Keratinocyte (primary cell): ENCODE results near the gene MPND. TPM values are rescaled to one million over a fixed set of nuclear protein-coding genes. Genes with fewer than 3 reads are reported as not detected.

Source experiments
- DNase-seq: peaks from one replicate; pipeline ENCODE4 v3.0.0-alpha.2; 2011; ENCODE audit warnings: low read depth, missing footprints, low spot score
- FAIRE-seq: peaks from 2 replicates; lab custom pipeline; 2011; peaks lifted over from hg19 to GRCh38; lab: Jason Lieb, UNC
- H2AFZ ChIP-seq: 2 replicates; pipeline ENCODE4 v1.6.0; 2012; ENCODE audit warnings: low read length, control low read depth, inconsistent platforms; ENCODE audit not compliant: control insufficient read depth
- H3K27ac ChIP-seq: 2 replicates; pipeline ENCODE4 v1.5.1; 2011; ENCODE audit warnings: low read length; ENCODE audit not compliant: control insufficient read depth, insufficient read depth
- H3K27me3 ChIP-seq: 3 replicates; pipeline ENCODE4 v1.6.0; 2011; ENCODE audit warnings: low read length; ENCODE audit not compliant: control insufficient read depth, insufficient read depth; ENCODE audit errors: extremely low read depth
- H3K36me3 ChIP-seq, 2 experiments: 2 replicates in 1 of 2; 3 replicates in 1 of 2; pipeline ENCODE4 v1.5.1; 2011; ENCODE audit warnings: low read length in 2 of 2, mild to moderate bottlenecking in 1 of 2; ENCODE audit not compliant: control insufficient read depth in 2 of 2, insufficient read depth in 2 of 2; ENCODE audit errors: extremely low read depth in 1 of 2
- H3K4me1 ChIP-seq: 3 replicates; pipeline ENCODE4 v1.5.1; 2011; ENCODE audit warnings: low read length; ENCODE audit not compliant: control insufficient read depth, insufficient read depth; ENCODE audit errors: extremely low read depth
- H3K4me2 ChIP-seq: 3 replicates; pipeline ENCODE4 v1.6.0; 2011; ENCODE audit warnings: low read depth, low read length; ENCODE audit not compliant: control insufficient read depth, insufficient read depth; ENCODE audit errors: extremely low read depth
- H3K4me3 ChIP-seq, 3 experiments: fragments of 200-600 bp in 1 of 3; sonication (generic) in 1 of 3; 2 replicates in 2 of 3; 3 replicates in 1 of 3; pipeline ENCODE4 v1.5.1; 2011 to 2016; ENCODE audit warnings: low read length in 3 of 3, mild to moderate bottlenecking in 3 of 3, control low read depth in 2 of 3, inconsistent platforms in 1 of 3, low read depth in 1 of 3, mixed read lengths in 1 of 3, mixed run types in 1 of 3, moderate library complexity in 1 of 3; ENCODE audit not compliant: control insufficient read depth in 2 of 3, insufficient read depth in 2 of 3; ENCODE audit errors: extremely low read depth in 1 of 3
- H3K79me2 ChIP-seq: 2 replicates; pipeline ENCODE4 v1.6.0; 2012; ENCODE audit warnings: low read length; ENCODE audit not compliant: control insufficient read depth, insufficient read depth
- H3K9ac ChIP-seq: 3 replicates; pipeline ENCODE4 v1.6.0; 2011; ENCODE audit warnings: low read length; ENCODE audit not compliant: control insufficient read depth, insufficient read depth; ENCODE audit errors: extremely low read depth
- H3K9me1 ChIP-seq: 3 replicates; pipeline ENCODE4 v1.6.0; 2011; ENCODE audit warnings: low read length; ENCODE audit not compliant: control insufficient read depth, insufficient read depth; ENCODE audit errors: extremely low read depth
- H3K9me3 ChIP-seq: 2 replicates; pipeline ENCODE4 v1.5.1; 2012; ENCODE audit warnings: low read depth, low read length; ENCODE audit not compliant: control insufficient read depth
- H4K20me1 ChIP-seq: 3 replicates; pipeline ENCODE4 v1.6.0; 2011; ENCODE audit warnings: low read length; ENCODE audit not compliant: control insufficient read depth, insufficient read depth; ENCODE audit errors: extremely low read depth
- CTCF ChIP-seq, 3 experiments: IDR thresholded peaks in 1 of 3; conservative IDR thresholded peaks in 1 of 3; optimal IDR thresholded peaks in 1 of 3; 2 replicates in 2 of 3; 3 replicates in 1 of 3; pipeline versions ENCODE3 to v1.5.1; 2011; ENCODE audit warnings: low read length in 3 of 3, mild to moderate bottlenecking in 3 of 3, moderate library complexity in 2 of 3, control low read depth in 1 of 3, inconsistent platforms in 1 of 3; ENCODE audit not compliant: insufficient read depth in 2 of 3; ENCODE audit errors: extremely low read depth in 1 of 3
- EZH2 ChIP-seq: IDR thresholded peaks from one replicate; pipeline ENCODE4 v1.6.1; 2012; ENCODE audit warnings: inconsistent platforms, mild to moderate bottlenecking, low read length, moderate library complexity
- dilution Hi-C: fragments of 300-500 bp; cut with MboI; formaldehyde crosslinking; loops from one replicate; pipeline ENCODE4 v1.7.0; 2020; ENCODE audit warnings: low sequenced_read_pairs; ENCODE audit not compliant: extremely low pct_ligation_motif_present
- polyA plus RNA-seq, 5 experiments: library from polyadenylated mRNA; depleted of rRNA in 3 of 5; stranded (reverse) in 3 of 5; stranded (forward) in 1 of 5; unstranded in 1 of 5; fragments of >200 nt; gene quantifications; 1 replicate in 1 of 5; 2 replicates in 3 of 5; 3 replicates in 1 of 5; pipeline versions ENCODE4 v1.2.1 to v1.2.3, GENCODE V29; 2011 to 2012; ENCODE audit warnings: missing spikeins in 2 of 5, low read depth in 1 of 5, low replicate concordance in 1 of 5

Gene MPND
- polyA plus RNA-seq, 1 donor (not counting 4 experiments of a cell fraction or from before 2014, with no cell fraction given) = 4.2 TPM

GRCh38 chr19:4303819-4304537 is 39.4 kb upstream of the MPND start:
- H3K27ac ChIP-seq = no peak overlapping the region
- H3K27me3 ChIP-seq = no peaks in the 10 kb centered on the region
- dilution Hi-C loops = no loop called here
- no peak overlapping the region for H3K4me3 ChIP-seq
- DNase-seq = no peak
- FAIRE-seq = no peak
- TF ChIP-seq CTCF (optimal IDR thresholded peaks at IDR 0.05 in 1 of 3, IDR thresholded peaks at IDR 0.05 in 1 of 3, conservative IDR thresholded peaks at IDR 0.05 in 1 of 3; ENCODE audit: extremely low read depth in 1 of 3, insufficient read depth in 2 of 3, low read length in 3 of 3) = no peak
- TF ChIP-seq EZH2 = no peak
- H3K79me2 ChIP-seq = no peaks in the 10 kb centered on the region
- H3K4me2 ChIP-seq = peak overlapping the region; percentile 37
- no peaks in the 10 kb centered on the region for H4K20me1 ChIP-seq
- H3K9me3 ChIP-seq = no peaks in the 10 kb centered on the region
- no peak overlapping the region for H3K9ac ChIP-seq
- H3K9me1 ChIP-seq = no peaks in the 10 kb centered on the region
- H3K36me3 ChIP-seq = no peaks in the 10 kb centered on the region
- no peaks in the 10 kb centered on the region for H3K4me1 ChIP-seq
- no peak overlapping the region for H2AFZ ChIP-seq

GRCh38 chr19:4304538-4305256 is 38.7 kb upstream of the MPND start, which contains the start of gene FSD1:
Gene FSD1, plus strand, starts transcription at chr19:4304598. Its CDS starts 149 bp downstream, at chr19:4304747.
- no peaks in the 10 kb centered on the region for H3K79me2 ChIP-seq
- no peaks in the 10 kb centered on the region for H3K9me1 ChIP-seq
- no peaks in the 10 kb centered on the region for H4K20me1 ChIP-seq
- no peak within 1 kb of the TSS for H3K9ac ChIP-seq
- H3K9me3 ChIP-seq = no peaks in the 10 kb centered on the region
- no peaks in the 10 kb centered on the region for H3K4me1 ChIP-seq
- no peak within 1 kb of the TSS for H3K27ac ChIP-seq
- TF ChIP-seq CTCF (optimal IDR thresholded peaks at IDR 0.05 in 1 of 3, IDR thresholded peaks at IDR 0.05 in 1 of 3, conservative IDR thresholded peaks at IDR 0.05 in 1 of 3; ENCODE audit: extremely low read depth in 1 of 3, insufficient read depth in 2 of 3, low read length in 3 of 3) (no peak), EZH2 (no peak)
- H3K4me3 ChIP-seq = no peak within 1 kb of the TSS
- peak within 1 kb of the TSS; percentile 37 for H3K4me2 ChIP-seq
- H3K27me3 ChIP-seq = no peaks in the 10 kb centered on the region
- FAIRE-seq (no peak), DNase-seq (no peak)
- H3K36me3 ChIP-seq = no peaks in the 10 kb centered on the region
- dilution Hi-C loops = no loop called here
- H2AFZ ChIP-seq = no peak within 1 kb of the TSS
